ENCODE data around the gene TXNDC2. TPM values are rescaled to one million over a fixed set of nuclear protein-coding genes. Genes with fewer than 3 reads are reported as not detected.

Gene TXNDC2
- under 1 TPM in 1 of 3 donors, not detected in 2; 0.28 TPM for total RNA-seq
- long read RNA-seq, donor 1, result 0 reads
- long read RNA-seq, donor 2, result 0 reads

GRCh38 chr18:9885170-9886004 lies at the start of gene TXNDC2:
Gene TXNDC2, plus strand, starts transcription at chr18:9885973. Its CDS starts 708 bp downstream, at chr18:9886681.
- no peaks in the 10 kb centered on the region for H3K36me3 ChIP-seq (ENCODE audit: low read depth)
- DNase-seq (no peak), ATAC-seq (no peak)
- H3K9me3 ChIP-seq, result no peaks in the 10 kb centered on the region
- H3K4me1 ChIP-seq (ENCODE audit: low read depth), result no peaks in the 10 kb centered on the region
- H3K4me3 ChIP-seq, result no peak within 1 kb of the TSS
- no peak for TF ChIP-seq CTCF (IDR thresholded peaks at IDR 0.05)
- intact Hi-C loops (cut with DNase I, micrococcal nuclease), result no loop called here

DNA sequence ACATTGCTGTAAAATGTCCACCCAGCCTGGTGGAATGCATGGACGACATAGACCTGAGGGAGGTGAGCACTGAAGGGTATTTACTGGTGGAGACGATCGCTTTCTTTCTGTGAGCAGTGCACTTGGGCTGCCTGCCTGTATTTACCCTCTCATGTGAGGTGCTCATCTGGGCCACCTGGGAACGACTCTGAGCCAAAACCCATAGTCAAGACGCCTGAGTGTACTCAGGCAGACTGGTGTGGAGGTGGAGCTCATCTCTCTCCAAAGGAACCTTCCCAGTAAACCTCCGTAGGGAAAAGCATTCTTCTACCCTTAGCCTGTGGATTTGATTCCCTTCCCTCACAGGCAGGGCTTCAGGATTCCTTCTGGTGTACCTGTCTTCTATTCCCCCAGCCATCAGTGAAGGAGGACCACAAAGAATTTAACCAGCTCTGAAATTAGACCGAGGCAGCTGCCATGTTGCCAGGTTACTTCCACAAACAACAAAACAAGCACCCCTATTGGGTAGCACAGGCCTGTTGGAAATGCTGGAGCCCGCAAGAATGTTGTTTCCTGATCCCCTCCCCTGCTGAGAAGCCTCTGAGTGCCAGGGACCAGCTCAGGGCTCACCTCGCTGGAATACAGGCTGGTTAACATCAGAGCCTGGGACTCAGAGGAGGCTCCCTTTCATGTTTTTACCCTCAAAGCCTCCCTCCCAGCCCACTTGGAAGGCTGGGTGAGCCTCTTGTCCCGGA lies 47.5 kb upstream of the TXNDC2 start:
- Histone ChIP-seq H3K36me3 (ENCODE audit: low read depth) (no peaks in the 10 kb centered on the region), H3K4me3 (no peak overlapping the region), H3K4me1 (ENCODE audit: low read depth) (no peaks in the 10 kb centered on the region), H3K9me3 (no peaks in the 10 kb centered on the region)
- ATAC-seq, result peak; percentile 41
- intact Hi-C loops (cut with DNase I, micrococcal nuclease), result no loop called here
- DNase-seq, result no peak
- TF ChIP-seq CTCF (IDR thresholded peaks at IDR 0.05), result no peak

DNA sequence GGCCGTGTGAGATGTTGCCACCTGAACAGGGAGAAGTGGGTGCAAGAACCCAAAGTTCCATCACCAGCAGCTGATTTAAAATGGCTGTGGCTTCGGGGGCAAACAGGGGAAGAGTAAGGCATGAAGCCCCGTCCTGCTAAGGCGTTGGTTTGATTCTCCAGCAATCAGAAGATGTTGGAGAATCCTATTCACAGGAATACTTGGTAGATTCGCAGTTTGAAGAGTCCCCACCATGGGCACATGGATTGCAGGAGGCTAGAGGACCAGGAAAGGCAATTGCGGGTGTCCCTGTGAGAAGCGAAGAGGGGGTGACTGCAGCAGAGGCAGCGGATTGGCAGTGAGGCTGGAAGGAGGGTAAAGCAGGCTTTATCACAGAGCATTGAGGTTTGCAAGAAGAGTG lies 46.6 kb upstream of the TXNDC2 start:
- H3K4me3 ChIP-seq, result no peak overlapping the region
- DNase-seq (no peak), ATAC-seq (no peak)
- H3K36me3 ChIP-seq (ENCODE audit: low read depth), result no peaks in the 10 kb centered on the region
- no peak for TF ChIP-seq CTCF (IDR thresholded peaks at IDR 0.05)
- intact Hi-C loops (cut with DNase I, micrococcal nuclease), result no loop called here
- H3K4me1 ChIP-seq (ENCODE audit: low read depth), result no peaks in the 10 kb centered on the region
- H3K9me3 ChIP-seq, result no peaks in the 10 kb centered on the region

GRCh38 chr18:9839853-9840252 lies 45.9 kb upstream of the TXNDC2 start:
- DNase-seq (no peak), ATAC-seq (no peak)
- H3K4me1 ChIP-seq (ENCODE audit: low read depth), result no peaks in the 10 kb centered on the region
- no peak overlapping the region for H3K4me3 ChIP-seq
- no peak for TF ChIP-seq CTCF (IDR thresholded peaks at IDR 0.05)
- H3K9me3 ChIP-seq, result no peaks in the 10 kb centered on the region
- H3K36me3 ChIP-seq (ENCODE audit: low read depth), result no peaks in the 10 kb centered on the region
- intact Hi-C loops (cut with DNase I, micrococcal nuclease), result no loop called here

- ATAC-seq (no peak), DNase-seq (no peak)
- Histone ChIP-seq H3K4me3 (no peak overlapping the region), H3K4me1 (ENCODE audit: low read depth) (no peaks in the 10 kb centered on the region), H3K36me3 (ENCODE audit: low read depth) (no peaks in the 10 kb centered on the region), H3K9me3 (no peaks in the 10 kb centered on the region)
- TF ChIP-seq CTCF (IDR thresholded peaks at IDR 0.05), result no peak
- intact Hi-C loops (cut with DNase I, micrococcal nuclease), result no loop called here
Measured at GRCh38 chr18:9841752-9842151, 44.0 kb upstream of the TXNDC2 start.
